Stimulated activated CD4-positive, alpha-beta T cell treated with anti-CD3 and anti-CD28 coated beads, TNF-alpha, amount 100 ng/mL, for 4 hours (primary cell): ENCODE results near the gene GBF1.
A peak's percentile ranks its signal among the peaks of the same experiment; 100 is the strongest.
"Not testable (repeated sequence)": the region's sequence is repeated elsewhere in the genome, so short reads cannot be mapped to it uniquely, and the experiment has no call there.

Source experiments
- DNase-seq, 3 experiments: peaks; one replicate each; pipeline ENCODE4 v3.0.0-alpha.2; 2020; ENCODE audit warnings: low read depth in 3 of 3

GBF1 gene

DNA sequence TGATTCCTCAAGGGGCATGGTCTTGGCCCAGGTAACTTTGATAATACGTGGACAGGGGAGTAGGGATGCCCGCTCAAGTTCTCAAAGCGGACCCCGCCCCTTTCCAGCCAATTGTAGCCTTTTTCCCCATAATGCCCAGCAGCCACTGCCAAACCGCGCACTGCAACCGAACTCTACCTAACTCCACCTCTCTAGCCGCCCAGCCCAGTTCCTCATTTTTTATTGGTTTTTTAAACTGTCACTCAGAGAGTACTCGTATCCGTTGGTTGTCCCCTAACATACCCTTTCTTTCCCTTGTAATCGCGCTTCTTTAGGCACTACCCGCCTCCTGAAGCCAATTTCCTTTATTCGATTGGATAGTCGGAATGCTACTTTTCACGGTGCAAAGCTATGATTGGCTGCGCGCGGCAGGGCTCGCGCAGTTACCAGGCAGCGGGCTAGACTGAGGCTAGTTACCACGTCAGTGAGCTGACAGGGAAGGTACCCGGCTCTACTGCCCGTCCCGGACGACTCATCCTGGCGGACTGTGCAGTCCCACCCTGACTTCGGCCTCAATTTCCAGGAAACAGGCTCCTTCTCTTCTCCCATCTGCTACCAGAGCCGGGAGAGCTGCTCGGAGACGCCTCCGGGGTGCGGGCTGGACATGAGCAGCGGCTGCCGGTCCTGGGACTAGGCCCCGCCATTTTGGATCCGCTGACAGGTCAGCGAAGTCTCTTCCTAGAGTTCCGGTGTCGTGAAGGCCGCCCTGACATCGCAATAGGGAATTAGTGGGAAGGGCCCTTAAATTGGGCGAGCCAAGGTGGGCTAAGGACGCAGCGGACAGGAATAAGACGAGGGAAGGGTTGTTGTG lies at the start of gene GBF1:
Gene GBF1, plus strand, starts transcription at position 451 of the 850 bp plus-strand sequence. CDS start 13,407 bp downstream, outside the sequence.
- DNase-seq = peak; percentile 69 to 77 (median 76)

- no peak for DNase-seq
Measured at GRCh38 chr10:102196893-102197292, 48.4 kb upstream of the GBF1 start.

GRCh38 chr10:102198027-102198426 lies 47.3 kb upstream of the GBF1 start:
- DNase-seq = no peak

DNA sequence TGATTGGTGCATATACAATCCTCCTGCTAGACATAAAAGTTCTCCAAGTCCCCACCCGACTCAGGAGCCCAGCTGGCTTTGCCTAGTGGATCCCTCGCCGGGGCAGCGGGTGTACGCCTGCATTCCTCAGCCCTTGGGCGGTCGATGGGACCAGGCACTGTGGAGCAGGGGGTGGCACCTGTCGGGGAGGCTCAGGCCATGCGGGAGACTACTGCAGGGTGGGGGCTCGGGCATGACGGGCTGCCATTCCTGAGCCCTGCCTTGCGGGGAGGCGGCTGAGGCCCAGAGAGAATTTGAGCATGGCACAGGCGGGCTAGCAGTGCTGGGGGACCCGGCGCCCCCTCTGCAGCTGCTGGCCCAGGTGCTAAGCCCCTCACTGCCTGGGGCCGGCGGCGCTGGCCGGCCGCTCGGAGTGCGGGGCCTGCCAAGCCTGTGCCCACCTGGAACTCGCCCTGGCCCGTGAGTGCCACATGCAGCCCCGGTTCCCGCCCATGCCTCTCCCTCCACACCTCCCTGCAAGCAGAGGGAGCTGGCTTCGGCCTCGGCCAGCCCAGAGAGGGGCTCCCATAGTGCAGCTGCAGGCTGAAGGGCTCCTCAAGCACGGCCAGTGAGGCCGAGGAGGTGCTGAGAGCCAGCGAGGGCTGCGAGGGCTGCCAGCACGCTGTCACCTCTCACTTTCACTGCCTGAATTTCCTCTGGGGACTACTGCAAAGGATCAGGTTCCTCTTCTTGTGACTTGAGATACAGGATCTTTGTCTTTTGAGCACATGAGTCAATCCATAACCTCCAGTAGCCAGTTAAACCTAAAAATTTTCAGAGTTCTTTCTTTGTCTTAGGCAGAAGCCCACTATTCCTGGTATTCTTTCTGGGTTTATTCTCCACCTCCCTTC lies 44.3 kb upstream of the GBF1 start:
- DNase-seq = no peak

GRCh38 chr10:102202386-102202785 lies 42.9 kb upstream of the GBF1 start:
- DNase-seq = no peak

DNA sequence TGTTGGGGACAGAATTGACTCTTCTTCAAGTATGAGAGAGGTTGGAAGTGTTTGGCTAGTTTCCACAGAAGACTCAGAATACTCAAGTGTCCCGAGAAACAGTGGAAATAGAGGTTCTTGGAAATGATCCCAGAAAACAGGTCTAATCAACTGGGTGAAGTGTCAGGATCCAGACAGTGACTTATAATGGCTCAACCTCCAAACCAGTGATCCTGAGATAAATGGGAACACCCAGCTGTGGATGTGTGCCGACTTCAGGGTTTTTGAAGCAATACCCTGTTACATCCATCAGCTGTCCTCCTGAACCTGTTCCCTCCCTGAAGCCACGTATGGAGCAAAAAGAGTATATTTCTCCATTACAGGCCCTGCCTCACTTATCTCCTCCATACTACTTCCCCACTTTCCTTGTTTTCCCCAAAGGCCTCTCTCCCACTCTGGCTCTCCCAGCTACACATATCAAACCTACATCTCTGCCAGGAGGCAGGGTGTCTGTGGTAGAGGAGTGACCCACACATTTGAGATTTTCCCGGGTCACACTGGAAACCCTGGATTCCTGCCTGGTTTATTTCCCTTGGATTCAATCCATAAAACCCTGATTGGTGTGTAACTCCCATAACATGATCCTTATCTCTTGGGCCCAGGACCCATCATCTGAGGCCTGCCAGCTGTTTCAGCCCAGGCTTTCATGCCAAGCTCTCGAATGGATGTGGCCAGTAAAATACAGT lies 36.9 kb upstream of the GBF1 start:
- no peak for DNase-seq

GRCh38 chr10:102211615-102212299 lies 33.6 kb upstream of the GBF1 start:
- DNase-seq = no peak

DNA sequence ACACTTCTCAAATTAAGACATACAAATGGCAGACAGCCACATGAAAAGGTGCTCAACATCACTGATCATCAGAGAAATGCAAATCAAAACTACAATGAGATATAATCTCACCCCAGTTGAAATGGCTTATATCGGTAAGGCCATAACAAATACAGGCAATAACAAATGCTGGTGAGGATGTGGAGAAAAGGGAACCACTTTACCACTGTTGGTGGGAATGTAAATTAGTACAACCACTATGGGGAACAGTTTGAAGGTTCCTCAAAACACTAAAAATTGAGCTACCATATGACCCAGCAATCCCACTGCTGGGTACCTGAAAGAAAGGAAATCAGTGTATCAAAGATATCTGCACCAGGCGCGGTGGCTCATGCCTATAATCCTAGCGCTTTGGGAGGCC lies 31.7 kb upstream of the GBF1 start:
- not testable (repeated sequence) for DNase-seq

GRCh38 chr10:102219370-102219769 lies 26.0 kb upstream of the GBF1 start:
- DNase-seq = no peak

- DNase-seq = no peak
Measured at GRCh38 chr10:102220612-102221011, 24.7 kb upstream of the GBF1 start.

GRCh38 chr10:102222797-102223196 lies 22.5 kb upstream of the GBF1 start:
- DNase-seq = no peak

- peak; percentile 57 to 70 (median 65) for DNase-seq
Measured at GRCh38 chr10:102225646-102226541, 19.4 kb upstream of the GBF1 start, which contains the start of gene ELOVL3. ELOVL3 (plus strand) TSS chr10:102226299; CDS start chr10:102226549, 250 bp downstream.

DNA sequence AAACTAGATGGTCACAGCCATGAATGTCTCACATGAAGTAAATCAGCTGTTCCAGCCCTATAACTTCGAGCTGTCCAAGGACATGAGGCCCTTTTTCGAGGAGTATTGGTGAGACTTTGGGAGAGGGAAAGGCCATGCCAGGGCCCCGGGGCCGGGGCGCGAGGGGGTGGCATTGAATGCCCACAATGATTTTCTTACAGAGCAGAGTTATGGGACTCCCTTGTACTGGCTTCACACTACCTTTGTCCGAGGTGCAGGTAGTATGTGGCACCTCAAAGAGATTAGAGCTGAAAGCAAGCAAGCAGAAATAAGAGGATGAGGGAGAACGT lies 18.8 kb upstream of the GBF1 start:
- DNase-seq = no peak

- no peak for DNase-seq
Measured at GRCh38 chr10:102227050-102227449, 18.3 kb upstream of the GBF1 start.

DNA sequence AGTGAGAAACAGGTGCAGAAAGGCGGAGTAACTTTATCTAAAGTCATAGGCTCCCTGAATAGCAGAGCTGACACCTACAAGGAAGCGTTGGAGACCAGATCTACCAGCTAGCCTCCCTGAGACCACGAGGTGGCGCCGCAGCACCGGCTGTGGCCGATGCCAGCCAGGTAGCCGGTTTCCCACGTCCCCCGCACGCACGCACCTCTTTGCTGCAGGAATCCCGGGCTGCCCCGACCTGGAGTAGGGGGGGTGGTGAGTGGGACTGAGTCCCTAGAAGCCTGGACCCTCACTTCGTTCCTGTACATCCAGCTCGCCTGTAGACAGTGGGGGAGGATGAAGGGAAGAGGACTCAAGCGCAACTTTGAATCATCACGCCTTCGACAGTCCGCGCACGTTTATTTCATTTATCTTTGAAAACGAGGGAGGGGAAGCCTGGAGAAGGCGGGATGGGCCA lies 15.5 kb upstream of the GBF1 start:
- DNase-seq = peak; percentile 73 to 77 (median 76)

GRCh38 chr10:102230264-102230860 lies 15.0 kb upstream of the GBF1 start:
- DNase-seq = peak in 2 of 3 experiments; percentile 18 to 28

- DNase-seq = peak in 2 of 3 experiments; percentile 15 to 31
Measured at GRCh38 chr10:102230861-102231356, 14.4 kb upstream of the GBF1 start.

- DNase-seq = peak; percentile 46 to 65 (median 50)
Measured at GRCh38 chr10:102231357-102232318, 13.7 kb upstream of the GBF1 start.
